ENCODE results near the gene RPS29. TPM values are rescaled to one million over a fixed set of nuclear protein-coding genes. Genes with fewer than 3 reads are reported as not detected.

The RPS29 gene
- 195 and 300 TPM in 2 replicates for total RNA-seq (2011; cell fraction: chromatin; rRNA removed; ENCODE audit: low replicate concordance)
- 873 and 1,048 TPM in 2 replicates for total RNA-seq (2011; cell fraction: nucleolus; rRNA removed)
- total RNA-seq (2011; cell fraction: nucleoplasm; rRNA removed), result 995 and 2,020 TPM in 2 replicates
- total RNA-seq (2014; rRNA removed) (1,697 and 2,097 TPM in 2 replicates), total RNA-seq (2014; rRNA removed; fragmentation: Illumina TruSeq; extraction: Trizol) (2,267 and 2,448 TPM in 2 replicates), total RNA-seq (2015; rRNA removed; fragmentation: Illumina TruSeq; extraction: Trizol) (1,631 and 1,703 TPM in 2 replicates), total RNA-seq (2021) (1,545 and 1,745 TPM in 2 replicates), polyA plus RNA-seq (2011; rRNA removed) (4,700 and 6,302 TPM in 2 replicates), polyA plus RNA-seq (2014; fragmentation: Illumina TruSeq; extraction: Trizol) (2,124 and 2,563 TPM in 2 replicates), polyA plus RNA-seq (2014; fragmentation: Nextera tagmentation; extraction: Ambion mirVana) (1,000 to 10,000 TPM; 3,039 to 3,940 TPM), polyA plus RNA-seq (2014; rRNA removed) (5,012 and 5,352 TPM in 2 replicates), polyA minus RNA-seq (2011; rRNA and poly(A)+ RNA removed) (729 and 894 TPM in 2 replicates), Bru-seq, nascent RNA (percentile 96 among the genes with signal in this experiment), BruChase-seq, experiment 1, labeled RNA remaining after a 2-hour chase (percentile 94 among the genes with signal in this experiment), BruChase-seq, experiment 2, labeled RNA remaining after a 6-hour chase (percentile 92 among the genes with signal in this experiment)
- 14,332 and 23,945 TPM in 2 replicates for polyA plus RNA-seq (2011; cell fraction: cytosol; rRNA removed)
- polyA plus RNA-seq (2011; cell fraction: nucleus; rRNA removed), result 1,717 and 2,801 TPM in 2 replicates
- 3,166 and 9,985 TPM in 2 replicates for polyA plus RNA-seq (2012)
- polyA minus RNA-seq (2011; cell fraction: cytosol; rRNA and poly(A)+ RNA removed), result 383 and 451 TPM in 2 replicates
- polyA minus RNA-seq (2011; cell fraction: nucleus; rRNA and poly(A)+ RNA removed), result 167 and 339 TPM in 2 replicates
- long read RNA-seq, experiment 1, full-length matches to known transcripts, result 2,085 of 2,097 reads
- long read RNA-seq, experiment 1, partial matches to known transcripts, result 8 of 2,097 reads
- long read RNA-seq, experiment 1, other reads (novel, unspliced or antisense), result 4 of 2,097 reads
- long read RNA-seq, experiment 2, full-length matches to known transcripts, result 1,181 of 1,185 reads
- long read RNA-seq, experiment 2, partial matches to known transcripts, result 4 of 1,185 reads
- long read RNA-seq, experiment 2, other reads (novel, unspliced or antisense), result 0 of 1,185 reads
- long read RNA-seq, experiment 3, transcript RPS29-201 (3 exons, 296 nt), result major isoform, 303 of 304 reads
- long read RNA-seq, experiment 3, partial matches to known transcripts, result 0 of 304 reads
- long read RNA-seq, experiment 3, other reads (novel, unspliced or antisense), result 1 of 304 reads

GRCh38 chr14:49585803-49586672, at the start of gene RPS29:
Gene RPS29 (minus strand): TSS chr14:49586380. CDS start chr14:49586346, 34 bp downstream.
- peaks cover 42% of the 10 kb centered on the region for H3K36me3 ChIP-seq (ENCODE audit: control insufficient read depth, insufficient read depth, low read length)
- H3K27me3 ChIP-seq (ENCODE audit: control insufficient read depth in 2 of 2, insufficient read depth in 2 of 2, low read length in 2 of 2), result no peaks in the 10 kb centered on the region
- peak within 1 kb of the TSS; percentile 99 to 100 for H3K9ac ChIP-seq (ENCODE audit: insufficient read depth in 1 of 2, low read depth in 2 of 2, low read length in 2 of 2)
- POLR2A ChIA-PET, result interaction anchor here (0.5 to 3.0 kb wide), 11 partner anchors 9 to 194 kb away, joined by 3 to 14 read pairs (median 4); partner anchors contain the start of genes LRR1, MGAT2, POLE2 and RPL36AL
- WGBS (ENCODE audit: insufficient coverage, low coverage, missing lambda C conversion rate), result 0% methylated on average over 51 of the region's 55 CpGs
- intact Hi-C loops (cut with micrococcal nuclease) (loop anchor here (1.0 to 5.0 kb wide), 4 partner anchors 8 to 266 kb away; partner anchors contain the start of genes MGAT2, NEMF and RPL36AL), in situ Hi-C loops (cut with MboI) (no loop called here)
- H3K4me3 ChIP-seq, result peak within 1 kb of the TSS; percentile 82
- H3K4me2 ChIP-seq (ENCODE audit: insufficient read depth, low read length), result peak within 1 kb of the TSS; percentile 94
- H3K9me3 ChIP-seq (replicated peaks; ENCODE audit: control insufficient read depth, insufficient read depth, low read depth, low read length), result no peaks in the 10 kb centered on the region
- no peaks in the 10 kb centered on the region for H3K9me1 ChIP-seq (ENCODE audit: control insufficient read depth, insufficient read depth, low read length)
- peak within 1 kb of the TSS; percentile 84 for H2AFZ ChIP-seq (ENCODE audit: low read depth, low read length)
- peaks cover 12% of the 10 kb centered on the region in 2 experiments; a peak in 4 of 5 replicates for H3K4me1 ChIP-seq (replicated peaks in 1 of 2; ENCODE audit: control insufficient read depth in 2 of 2, insufficient read depth in 2 of 2, low read length in 2 of 2)
- DNase-seq (ENCODE audit: extremely low read depth in 1 of 4, low spot score in 3 of 4), result peak; percentile 80 to 97 (median 86)
- peak within 1 kb of the TSS; percentile 92 for H3K27ac ChIP-seq (ENCODE audit: extremely low read depth, low read depth, low read length)
- no TSS peak for BruUV-seq (replicated peaks)
- peak; percentile 83 for ATAC-seq
- peaks cover 30% of the 10 kb centered on the region for H4K20me1 ChIP-seq (replicated peaks; ENCODE audit: control insufficient read depth, insufficient read depth, low read length)
- H3K79me2 ChIP-seq (ENCODE audit: control insufficient read depth, insufficient read depth, low read length), result peaks cover 53% of the 10 kb centered on the region
- CTCF ChIA-PET (ENCODE audit: low intra/inter-chr PET ratio), result interaction anchor here (0.5 to 1.4 kb wide), 2 partner anchors 11 to 34 kb away, joined by 3 to 6 read pairs; partner anchors contain the start of gene RPL36AL
- peak; percentile 93 for FAIRE-seq
- TF ChIP-seq ZNF274 (IDR thresholded peaks at IDR 0.05; ENCODE audit: borderline replicate concordance, low read depth, low read length) (no peak), FOSL1 (tag; conservative IDR thresholded peaks at IDR 0.05) (peak; percentile 82), MTA3 (IDR thresholded peaks at IDR 0.05; ENCODE audit: borderline replicate concordance) (peak; percentile 71; the same call in 1 of the 2 replicates), TAF7 (tag; IDR thresholded peaks at IDR 0.05) (peak; percentile 86), ATF3 (IDR thresholded peaks at IDR 0.05) (peak; percentile 100), ATF3 (CRISPR knock-in tag; conservative IDR thresholded peaks at IDR 0.05) (peak; percentile 100), NUFIP1 (IDR thresholded peaks at IDR 0.05; ENCODE audit: partially characterized antibody) (no peak), RB1 (IDR thresholded peaks at IDR 0.05; ENCODE audit: low read depth) (peak; percentile 28), KAT8 (IDR thresholded peaks at IDR 0.05; ENCODE audit: low read depth) (no peak), TCF7L2 (IDR thresholded peaks at IDR 0.05; ENCODE audit: low read depth, low read length) (no peak), MTA2 (IDR thresholded peaks at IDR 0.05; ENCODE audit: low read depth) (no peak), BRD4 (IDR thresholded peaks at IDR 0.05) (peak; percentile 46; the same call in 1 of the 2 replicates), PHF8 (IDR thresholded peaks at IDR 0.05; ENCODE audit: borderline replicate concordance, low read length) (peak; percentile 80), ZNF316 (IDR thresholded peaks at IDR 0.05) (no peak), SNIP1 (IDR thresholded peaks at IDR 0.05; ENCODE audit: low read depth) (no peak)
